ENCODE data around the gene F8.

F8 gene

GRCh38 chrX:154812341-154813101 lies 210.0 kb downstream of the F8 start:
- DNase-seq = no peak

GRCh38 chrX:154809939-154810665 lies 212.4 kb downstream of the F8 start:
- no peak for DNase-seq

- DNase-seq = no peak
These were observed 215.6 kb downstream of the F8 start for GRCh38 chrX:154806837-154807501.

- peak in 1 of 6 experiments; percentile 39 for DNase-seq
These were observed 216.8 kb downstream of the F8 start for GRCh38 chrX:154805696-154806091.

- DNase-seq = peak; percentile 53 to 75 (median 68)
These were observed 217.4 kb downstream of the F8 start, which contains the start of gene MPP1 for GRCh38 chrX:154804957-154805695. TSS of gene MPP1 (minus strand) at chrX:154805485. CDS start at chrX:154805373, 112 bp downstream.

- no peak for DNase-seq
These were observed 218.1 kb downstream of the F8 start for GRCh38 chrX:154804261-154804956.

GRCh38 chrX:154802947-154803346 lies 219.6 kb downstream of the F8 start:
- DNase-seq = no peak

- DNase-seq = no peak
These were observed 221.9 kb downstream of the F8 start for GRCh38 chrX:154800478-154801210.

GRCh38 chrX:154799556-154800348 lies 222.8 kb downstream of the F8 start:
- DNase-seq = no peak

- DNase-seq = no peak
These were observed 225.5 kb downstream of the F8 start for GRCh38 chrX:154797006-154797405.

GRCh38 chrX:154795016-154795415 lies 227.5 kb downstream of the F8 start:
- DNase-seq = no peak

GRCh38 chrX:154793084-154793795 lies 229.3 kb downstream of the F8 start:
- DNase-seq = no peak

GRCh38 chrX:154791939-154792338 lies 230.6 kb downstream of the F8 start:
- no peak for DNase-seq

GRCh38 chrX:154791467-154791866 lies 231.1 kb downstream of the F8 start:
- no peak for DNase-seq
